Measurements from ENCODE around the gene PCDH10. TPM values are rescaled to one million over a fixed set of nuclear protein-coding genes. Genes with fewer than 3 reads are reported as not detected.

PCDH10 gene
- total and polyA plus RNA-seq, 2 of the 8 experiments (the other 6 are each of a cell fraction or from before 2014, with no cell fraction given) = 2.2 to 10.0 TPM

DNA sequence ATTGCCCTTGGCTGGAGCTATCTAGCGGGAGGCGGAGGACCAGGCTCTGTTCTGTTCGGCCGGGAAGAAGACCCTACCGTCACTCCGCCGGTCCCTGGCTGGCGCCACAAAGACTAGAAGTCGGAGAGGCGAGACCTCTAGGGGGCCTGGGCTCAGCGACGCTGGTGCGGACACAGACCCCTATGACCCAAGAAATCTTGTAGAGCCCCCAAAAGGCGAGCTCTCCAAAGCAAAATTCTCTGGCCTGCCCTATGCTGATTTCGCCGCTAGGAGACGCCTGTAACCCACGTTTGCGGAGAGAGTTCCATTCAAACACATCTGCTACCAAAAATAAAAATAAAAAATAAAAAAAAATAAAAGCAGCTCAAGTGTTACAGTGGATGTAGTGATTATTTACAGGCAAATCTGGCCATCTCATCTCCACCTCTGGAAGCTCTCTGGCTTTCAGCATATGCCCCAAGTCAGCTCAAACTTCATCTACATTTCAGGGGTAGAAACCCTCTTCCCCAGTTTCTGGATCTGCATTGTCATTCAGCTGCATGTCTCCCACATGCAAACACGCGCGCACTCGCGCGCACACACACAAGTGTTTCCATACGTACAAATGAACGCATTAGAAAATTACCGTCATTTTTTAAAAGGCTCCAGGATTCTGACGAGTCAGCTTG is 2.4 kb upstream of the PCDH10 start (continued):
- TF ChIP-seq ATF2 (IDR thresholded peaks at IDR 0.05; ENCODE audit: low read length) (0 out of 2 replicates have a peak, but pooled peaks have one; percentile 68), KDM5A (IDR thresholded peaks at IDR 0.05; ENCODE audit: low read length) (peak; percentile 37; the same call in 1 of the 2 replicates), JUND (IDR thresholded peaks at IDR 0.05; ENCODE audit: low read length) (0 out of 2 replicates have a peak, but pooled peaks have one; percentile 22), KDM4A (IDR thresholded peaks at IDR 0.05; ENCODE audit: low read depth, low read length, severe bottlenecking) (peak; percentile 35)

Data from H1 (cell line).